ENCODE measurements around the gene PRXL2A.

DNA sequence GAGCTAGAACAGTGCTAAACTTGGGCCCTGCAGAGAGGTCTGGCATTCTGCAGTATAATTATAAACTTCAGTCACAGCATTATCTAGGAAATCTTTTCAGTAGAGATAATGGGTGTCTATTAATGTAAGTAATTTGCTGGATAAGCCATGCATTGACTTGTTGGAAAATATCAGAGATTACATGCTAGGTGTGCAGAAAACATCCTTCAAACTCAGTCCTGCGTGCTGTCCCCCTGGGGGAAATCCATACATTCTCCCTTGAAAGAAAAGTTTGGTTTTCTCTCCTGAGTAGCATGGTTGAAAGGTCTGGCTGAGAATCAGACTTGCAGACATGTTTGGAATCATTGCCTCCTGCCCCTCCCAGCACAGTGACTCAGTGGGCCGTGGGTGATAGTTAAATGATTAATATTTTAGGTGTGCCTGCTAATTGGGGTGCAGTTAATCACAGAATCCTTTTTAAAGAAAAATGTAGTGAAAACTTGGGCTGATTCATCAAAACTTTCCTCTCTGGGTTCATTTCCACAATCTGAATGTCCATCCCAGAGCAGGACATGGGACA is 13.9 kb upstream of the PRXL2A start:
- TF ChIP-seq POLR2A (IDR thresholded peaks at IDR 0.05), result no peak
- TF ChIP-seq, protein P1, sequence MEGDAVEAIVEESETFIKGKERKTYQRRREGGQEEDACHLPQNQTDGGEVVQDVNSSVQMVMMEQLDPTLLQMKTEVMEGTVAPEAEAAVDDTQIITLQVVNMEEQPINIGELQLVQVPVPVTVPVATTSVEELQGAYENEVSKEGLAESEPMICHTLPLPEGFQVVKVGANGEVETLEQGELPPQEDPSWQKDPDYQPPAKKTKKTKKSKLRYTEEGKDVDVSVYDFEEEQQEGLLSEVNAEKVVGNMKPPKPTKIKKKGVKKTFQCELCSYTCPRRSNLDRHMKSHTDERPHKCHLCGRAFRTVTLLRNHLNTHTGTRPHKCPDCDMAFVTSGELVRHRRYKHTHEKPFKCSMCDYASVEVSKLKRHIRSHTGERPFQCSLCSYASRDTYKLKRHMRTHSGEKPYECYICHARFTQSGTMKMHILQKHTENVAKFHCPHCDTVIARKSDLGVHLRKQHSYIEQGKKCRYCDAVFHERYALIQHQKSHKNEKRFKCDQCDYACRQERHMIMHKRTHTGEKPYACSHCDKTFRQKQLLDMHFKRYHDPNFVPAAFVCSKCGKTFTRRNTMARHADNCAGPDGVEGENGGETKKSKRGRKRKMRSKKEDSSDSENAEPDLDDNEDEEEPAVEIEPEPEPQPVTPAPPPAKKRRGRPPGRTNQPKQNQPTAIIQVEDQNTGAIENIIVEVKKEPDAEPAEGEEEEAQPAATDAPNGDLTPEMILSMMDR (IDR thresholded peaks at IDR 0.05), result no peak

Measured in lower leg skin (tissue), 3 donors.